B cell (primary cell): ENCODE results near the gene HSH2D. TPM values are rescaled to one million over a fixed set of nuclear protein-coding genes. Genes with fewer than 3 reads are reported as not detected.

Source experiments
- ATAC-seq: fragments of 200-7000 bp; cut with Tn5 transposase; one replicate; pipeline ENCODE4 v1.10.0; 2021; ENCODE audit warnings: low read depth, mild to moderate bottlenecking, moderate number of reproducible peaks, moderate library complexity
- CTCF ChIA-PET: fragments of 350-600 bp; sonication (Branson Sonifier 250); formaldehyde crosslinking; loops from one replicate; lab custom pipeline; 2021; ENCODE audit warnings: antibody characterized with exemption, inconsistent platforms; lab: Charles Lee
- POLR2A ChIA-PET: fragments of 350-600 bp; sonication (Branson Sonifier 250); formaldehyde crosslinking; loops from one replicate; lab custom pipeline; 2021; ENCODE audit warnings: antibody characterized with exemption; lab: Charles Lee
- DNase-seq: peaks from one replicate; pipeline ENCODE4 v3.0.0; 2013
- H2AFZ ChIP-seq: 2 replicates; pipeline ENCODE4 v1.6.1; 2012; ENCODE audit warnings: mild to moderate bottlenecking, low read depth, low read length; ENCODE audit not compliant: insufficient read depth, poor library complexity, severe bottlenecking
- H3K27ac ChIP-seq, 2 donors: 1 replicate in 1 of 2; 2 replicates in 1 of 2; pipeline ENCODE4 v1.5.1; 2012 to 2013; ENCODE audit warnings: low read length in 2 of 2, mild to moderate bottlenecking in 2 of 2, moderate library complexity in 1 of 2
- H3K27me3 ChIP-seq, 4 experiments: fragments of 200-600 bp in 1 of 4; sonication (generic) in 1 of 4; replicated peaks in 1 of 4; 1 replicate in 2 of 4; 2 replicates in 2 of 4; pipeline versions ENCODE4 v1.6.1 to v1.7.0; 2013 to 2016; ENCODE audit warnings: low read length in 3 of 4, mild to moderate bottlenecking in 2 of 4, mixed read lengths in 1 of 4, moderate library complexity in 1 of 4; ENCODE audit not compliant: insufficient read depth in 4 of 4, control insufficient read depth in 3 of 4; ENCODE audit errors: control extremely low read depth in 1 of 4
- H3K36me3 ChIP-seq, 2 experiments: replicated peaks in 1 of 2; 1 replicate in 1 of 2; 2 replicates in 1 of 2; pipeline versions ENCODE4 v1.6.1 to v1.7.1; 2013; ENCODE audit warnings: low read length in 1 of 2; ENCODE audit not compliant: insufficient read depth in 2 of 2, control insufficient read depth in 1 of 2; ENCODE audit errors: control extremely low read depth in 1 of 2, extremely low read depth in 1 of 2
- H3K4me1 ChIP-seq, 2 donors: fragments of 200-600 bp in 1 of 2; sonication (generic) in 1 of 2; 1 replicate in 1 of 2; 2 replicates in 1 of 2; pipeline versions ENCODE4 v1.5.1 to v1.6.1; 2013 to 2017; ENCODE audit warnings: low read length in 2 of 2; ENCODE audit not compliant: control insufficient read depth in 2 of 2, insufficient read depth in 2 of 2
- H3K4me2 ChIP-seq: replicated peaks from 2 replicates; pipeline ENCODE3; 2012; ENCODE audit warnings: mild to moderate bottlenecking, low read depth, low read length; ENCODE audit not compliant: poor library complexity, severe bottlenecking
- H3K4me3 ChIP-seq, 5 experiments: fragments of 200-600 bp in 1 of 5; sonication (generic) in 1 of 5; 1 replicate in 3 of 5; 2 replicates in 2 of 5; pipeline versions ENCODE4 v1.5.1 to v1.7.0; 2011 to 2016; ENCODE audit warnings: low read length in 4 of 5, mild to moderate bottlenecking in 4 of 5, low read depth in 2 of 5, control low read depth in 1 of 5, moderate library complexity in 1 of 5; ENCODE audit not compliant: insufficient read depth in 1 of 5; ENCODE audit errors: control extremely low read depth in 1 of 5, extremely low read depth in 1 of 5
- H3K79me2 ChIP-seq: fragments of 200-600 bp; sonication (generic); one replicate; pipeline ENCODE4 v1.6.0; 2016; ENCODE audit warnings: low read length; ENCODE audit not compliant: control insufficient read depth, insufficient read depth
- H3K9ac ChIP-seq: fragments of 200-600 bp; sonication (generic); 2 replicates; pipeline ENCODE4 v1.6.1; 2017; ENCODE audit warnings: mild to moderate bottlenecking, low read length, moderate library complexity
- H3K9me3 ChIP-seq, 3 donors: one replicate each; pipeline versions ENCODE4 v1.6.1 to v1.7.1; 2013; ENCODE audit warnings: low read length in 2 of 3; ENCODE audit not compliant: control insufficient read depth in 2 of 3, insufficient read depth in 1 of 3; ENCODE audit errors: control extremely low read depth in 1 of 3
- H4K20me1 ChIP-seq: 2 replicates; pipeline ENCODE4 v1.6.0; 2012; ENCODE audit warnings: mild to moderate bottlenecking, low read length; ENCODE audit not compliant: insufficient read depth, control insufficient read depth, poor library complexity, severe bottlenecking
- H3K27ac Mint-ChIP-seq: one replicate; pipeline ENCODE4 v1.8.0; 2021; ENCODE audit warnings: mixed read lengths
- H3K27me3 Mint-ChIP-seq: one replicate; pipeline ENCODE4 v1.8.0; 2021; ENCODE audit warnings: mixed read lengths
- H3K4me1 Mint-ChIP-seq: one replicate; pipeline ENCODE4 v1.8.0; 2021; ENCODE audit warnings: mixed read lengths
- H3K4me3 Mint-ChIP-seq: one replicate; pipeline ENCODE4 v1.8.0; 2021; ENCODE audit warnings: mixed read lengths
- H3K9me3 Mint-ChIP-seq: one replicate; pipeline ENCODE4 v1.8.0; 2022; ENCODE audit warnings: mixed read lengths; ENCODE audit not compliant: insufficient read depth
- CTCF ChIP-seq: fragments of 200-600 bp; IDR thresholded peaks from one replicate; pipeline ENCODE4 v1.8.0; 2022; ENCODE audit warnings: antibody characterized with exemption, mild to moderate bottlenecking
- EZH2 ChIP-seq: IDR thresholded peaks from 2 replicates; pipeline ENCODE4 v1.6.1; 2012; ENCODE audit warnings: borderline replicate concordance, low read depth, mild to moderate bottlenecking, moderate library complexity, low read length; ENCODE audit not compliant: insufficient read depth, poor library complexity, severe bottlenecking
- WGBS: methylation state at CpG from one replicate; pipeline ENCODE4 v1.1.5; 2013; ENCODE audit warnings: missing lambda C conversion rate; ENCODE audit not compliant: insufficient coverage; 5-methylcytosine and 5-hydroxymethylcytosine counted together
- intact Hi-C: fragments of 100-400 bp; cut with micrococcal nuclease; formaldehyde crosslinking; loops from one replicate; pipeline ENCODE4 v1.10.0; 2022
- polyA plus RNA-seq: library from polyadenylated mRNA; depleted of rRNA; stranded (reverse); fragments of >200 nt; gene quantifications from 2 replicates; pipeline ENCODE4 v1.2.3, GENCODE V29; 2012
- total RNA-seq, 2 donors: library from RNA; stranded (reverse); fragments of 120-200 nt in 1 of 2; gene quantifications; 1 replicate in 1 of 2; 2 replicates in 1 of 2; pipeline versions ENCODE4 v1.2.3 to v1.2.4, GENCODE V29; 2013 to 2022

Gene HSH2D
- total and polyA plus RNA-seq, 2 donors (not counting 1 experiment from before 2014, with no cell fraction given): 259 to 299 TPM

- POLR2A ChIA-PET: interaction anchor here (0.6 to 1.7 kb wide), 4 partner anchors 8 to 17 kb away, joined by 3 to 9 read pairs (median 4); no protein-coding TSS in a partner anchor
- intact Hi-C loops: no loop called here
- H3K4me1 Mint-ChIP-seq: peaks cover 35% of the 10 kb centered on the region
Observed at GRCh38 chr19:16157601-16158000, 14.1 kb downstream of the HSH2D start.

More at GRCh38 chr19:16157601-16158000, 14.1 kb downstream of the HSH2D start:
- H3K79me2 ChIP-seq: peaks cover 5% of the 10 kb centered on the region
- no peak for TF ChIP-seq CTCF
- no peak for TF ChIP-seq EZH2
- CTCF ChIA-PET: interaction anchor here (0.7 to 1.9 kb wide), 2 partner anchors 21 to 39 kb away, joined by 3 to 5 read pairs; no protein-coding TSS in a partner anchor
- H3K27me3 Mint-ChIP-seq: no peaks in the 10 kb centered on the region
- H3K36me3 ChIP-seq: peaks cover 0 to 54% of the 10 kb centered on the region in 2 experiments
- no peak overlapping the region for H3K4me2 ChIP-seq
- H2AFZ ChIP-seq: no peak overlapping the region
- DNase-seq (no peak), ATAC-seq (no peak)
- H3K9ac ChIP-seq: no peak overlapping the region
- no peaks in the 10 kb centered on the region for H3K9me3 Mint-ChIP-seq
- 98% methylated on average over 6 of the region's 10 CpGs for WGBS
- H3K4me3 ChIP-seq: no peak overlapping the region
- H3K27ac Mint-ChIP-seq: peak overlapping the region; percentile 76
- no peak overlapping the region for H3K4me3 Mint-ChIP-seq
- H3K27ac ChIP-seq: no peak overlapping the region
- peaks cover 0 to 6% (median 0%) of the 10 kb centered on the region in 3 donors for H3K9me3 ChIP-seq
- peaks cover 20 to 35% of the 10 kb centered on the region in 2 donors for H3K4me1 ChIP-seq
- H3K27me3 ChIP-seq: no peaks in the 10 kb centered on the region
- H4K20me1 ChIP-seq: peaks cover 45% of the 10 kb centered on the region
